ENCODE results near the gene LONRF2.

- TF ChIP-seq CTCF (IDR thresholded peaks at IDR 0.05) = no peak
- no peak for TF ChIP-seq JUN (CRISPR knock-in tag; IDR thresholded peaks at IDR 0.05)
- no peak for TF ChIP-seq STAT6 (CRISPR knock-in tag; conservative IDR thresholded peaks at IDR 0.05; ENCODE audit: low read depth)
- TF ChIP-seq ZNF232 (CRISPR knock-in tag; IDR thresholded peaks at IDR 0.05) = no peak
- TF ChIP-seq ATF2 (CRISPR knock-in tag; IDR thresholded peaks at IDR 0.05; ENCODE audit: borderline replicate concordance, low read depth) = no peak
Observed at GRCh38 chr2:100320547-100321178, 1.6 kb downstream of the LONRF2 start.

Data from WTC11 (cell line).